Measurements from ENCODE around the gene GMDS. TPM values are rescaled to one million over a fixed set of nuclear protein-coding genes. Genes with fewer than 3 reads are reported as not detected.

Gene GMDS
- total RNA-seq, 1 experiment from 2014 or later: 27.6 TPM

- no peak for DNase-seq
- Histone ChIP-seq H4K91ac (ENCODE audit: insufficient read length, low read depth, low read length) (no peak overlapping the region), H3K4ac (ENCODE audit: low read depth, low read length) (no peak overlapping the region), H3K4me1 (ENCODE audit: insufficient read depth, low read length) (no peaks in the 10 kb centered on the region), H3K79me2 (ENCODE audit: insufficient read depth, low read length) (no peaks in the 10 kb centered on the region), H3K9me3 (ENCODE audit: control insufficient read depth, low read depth, low read length) (no peaks in the 10 kb centered on the region), H3K18ac (ENCODE audit: insufficient read length, low read depth, low read length) (no peak overlapping the region), H3K9ac (ENCODE audit: extremely low read depth, insufficient read length, low read length) (no peak overlapping the region), H2BK5ac (ENCODE audit: insufficient read length, low read length) (no peak overlapping the region), H3K23me2 (ENCODE audit: insufficient read length, low read depth, low read length, poor library complexity, severe bottlenecking) (no peaks in the 10 kb centered on the region), H2AFZ (ENCODE audit: low read length) (no peak overlapping the region), H3K27ac (ENCODE audit: insufficient read length, low read depth, low read length) (no peak overlapping the region), H3K23ac (ENCODE audit: insufficient read length, low read depth, low read length) (no peak overlapping the region), H3K14ac (ENCODE audit: insufficient read depth, low read length) (no peak overlapping the region), H2BK20ac (ENCODE audit: low read depth, low read length, poor library complexity, severe bottlenecking) (no peak overlapping the region), H2BK120ac (ENCODE audit: low read depth, low read length, poor library complexity, severe bottlenecking) (no peak overlapping the region), H4K5ac (ENCODE audit: insufficient read length, low read depth, low read length) (no peak overlapping the region), H3K56ac (ENCODE audit: insufficient read length, low read depth, low read length) (no peak overlapping the region), H3K79me1 (ENCODE audit: insufficient read depth, low read depth, low read length, poor library complexity, severe bottlenecking) (no peaks in the 10 kb centered on the region), H4K8ac (replicated peaks; ENCODE audit: insufficient read length, low read depth, low read length) (no peak overlapping the region), H4K20me1 (ENCODE audit: control insufficient read depth, insufficient read depth, insufficient read length) (no peaks in the 10 kb centered on the region), H3K27me3 (ENCODE audit: insufficient read depth, low read length) (no peaks in the 10 kb centered on the region), H3K4me2 (ENCODE audit: insufficient read depth, insufficient read length, low read length) (no peak overlapping the region), H2AK5ac (ENCODE audit: insufficient read length, low read length) (no peak overlapping the region), H2BK15ac (ENCODE audit: low read depth, low read length) (no peak overlapping the region), H2BK12ac (ENCODE audit: insufficient read length, low read depth, low read length) (no peak overlapping the region), H3T11ph (ENCODE audit: low read length) (no peak overlapping the region)
- H3K4me3 Mint-ChIP-seq: no peak overlapping the region
- H3K27ac Mint-ChIP-seq: no peak overlapping the region
- peaks cover 32 to 33% of the 10 kb centered on the region in 2 experiments for H3K4me1 Mint-ChIP-seq
- TF ChIP-seq, protein P1, sequence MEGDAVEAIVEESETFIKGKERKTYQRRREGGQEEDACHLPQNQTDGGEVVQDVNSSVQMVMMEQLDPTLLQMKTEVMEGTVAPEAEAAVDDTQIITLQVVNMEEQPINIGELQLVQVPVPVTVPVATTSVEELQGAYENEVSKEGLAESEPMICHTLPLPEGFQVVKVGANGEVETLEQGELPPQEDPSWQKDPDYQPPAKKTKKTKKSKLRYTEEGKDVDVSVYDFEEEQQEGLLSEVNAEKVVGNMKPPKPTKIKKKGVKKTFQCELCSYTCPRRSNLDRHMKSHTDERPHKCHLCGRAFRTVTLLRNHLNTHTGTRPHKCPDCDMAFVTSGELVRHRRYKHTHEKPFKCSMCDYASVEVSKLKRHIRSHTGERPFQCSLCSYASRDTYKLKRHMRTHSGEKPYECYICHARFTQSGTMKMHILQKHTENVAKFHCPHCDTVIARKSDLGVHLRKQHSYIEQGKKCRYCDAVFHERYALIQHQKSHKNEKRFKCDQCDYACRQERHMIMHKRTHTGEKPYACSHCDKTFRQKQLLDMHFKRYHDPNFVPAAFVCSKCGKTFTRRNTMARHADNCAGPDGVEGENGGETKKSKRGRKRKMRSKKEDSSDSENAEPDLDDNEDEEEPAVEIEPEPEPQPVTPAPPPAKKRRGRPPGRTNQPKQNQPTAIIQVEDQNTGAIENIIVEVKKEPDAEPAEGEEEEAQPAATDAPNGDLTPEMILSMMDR (conservative IDR thresholded peaks at IDR 0.05): no peak
- H3K27me3 Mint-ChIP-seq (ENCODE audit: low read depth): peaks cover 21% of the 10 kb centered on the region
- WGBS (ENCODE audit: extremely low coverage, insufficient read length, low lambda C conversion rate): no CpG with 5 or more reads among the region's 19 CpGs
- H3K9me3 Mint-ChIP-seq: no peaks in the 10 kb centered on the region
- no peaks in the 10 kb centered on the region for H3K36me3 Mint-ChIP-seq (ENCODE audit: insufficient read depth in 1 of 3, low read depth in 3 of 3)
Measured at GRCh38 chr6:1577896-1578745, 667.3 kb downstream of the GMDS start.
